ENCODE data around the gene KCP. TPM values are rescaled to one million over a fixed set of nuclear protein-coding genes. Genes with fewer than 3 reads are reported as not detected.

Gene KCP
- total RNA-seq, 1 experiment from 2014 or later, result 0.50 TPM

DNA sequence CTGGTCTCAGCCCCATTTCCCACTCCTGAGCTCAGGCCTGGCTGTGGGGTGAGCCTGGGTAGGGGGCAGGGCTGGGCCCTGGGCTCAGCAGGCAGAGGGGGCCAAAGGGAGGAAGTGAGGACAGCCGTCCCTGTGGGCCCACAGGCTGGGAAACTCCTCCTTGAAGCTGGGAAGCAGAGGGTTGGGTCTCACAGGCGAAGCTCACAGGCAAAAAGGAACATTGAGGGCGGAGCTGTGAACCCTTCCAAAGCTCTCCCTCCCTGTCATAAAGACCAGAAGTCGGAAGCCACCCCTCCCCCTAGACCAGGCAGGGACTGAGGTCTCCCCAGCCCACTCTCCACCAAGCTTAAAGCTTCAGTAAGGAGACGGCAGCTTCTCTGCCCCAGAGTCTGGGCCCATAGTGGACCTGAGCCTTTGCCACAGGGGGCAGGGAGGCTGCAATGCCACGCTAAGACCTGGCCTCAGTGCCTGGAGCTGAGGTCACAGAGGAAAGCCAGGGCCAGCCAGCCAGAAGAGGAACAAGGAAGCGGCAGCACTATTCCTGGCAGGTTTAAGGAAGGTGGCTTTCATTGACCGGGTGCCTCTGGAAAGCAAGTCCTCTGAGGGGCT, 1.0 kb upstream of the KCP start:
- no TSS peak for BruUV-seq (replicated peaks)
- no peaks in the 10 kb centered on the region for H3K9me3 Mint-ChIP-seq (ENCODE audit: unreplicated experiment)
- TF ChIP-seq, protein P1, sequence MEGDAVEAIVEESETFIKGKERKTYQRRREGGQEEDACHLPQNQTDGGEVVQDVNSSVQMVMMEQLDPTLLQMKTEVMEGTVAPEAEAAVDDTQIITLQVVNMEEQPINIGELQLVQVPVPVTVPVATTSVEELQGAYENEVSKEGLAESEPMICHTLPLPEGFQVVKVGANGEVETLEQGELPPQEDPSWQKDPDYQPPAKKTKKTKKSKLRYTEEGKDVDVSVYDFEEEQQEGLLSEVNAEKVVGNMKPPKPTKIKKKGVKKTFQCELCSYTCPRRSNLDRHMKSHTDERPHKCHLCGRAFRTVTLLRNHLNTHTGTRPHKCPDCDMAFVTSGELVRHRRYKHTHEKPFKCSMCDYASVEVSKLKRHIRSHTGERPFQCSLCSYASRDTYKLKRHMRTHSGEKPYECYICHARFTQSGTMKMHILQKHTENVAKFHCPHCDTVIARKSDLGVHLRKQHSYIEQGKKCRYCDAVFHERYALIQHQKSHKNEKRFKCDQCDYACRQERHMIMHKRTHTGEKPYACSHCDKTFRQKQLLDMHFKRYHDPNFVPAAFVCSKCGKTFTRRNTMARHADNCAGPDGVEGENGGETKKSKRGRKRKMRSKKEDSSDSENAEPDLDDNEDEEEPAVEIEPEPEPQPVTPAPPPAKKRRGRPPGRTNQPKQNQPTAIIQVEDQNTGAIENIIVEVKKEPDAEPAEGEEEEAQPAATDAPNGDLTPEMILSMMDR (IDR thresholded peaks at IDR 0.05; ENCODE audit: insufficient read depth in 1 of 2, low read depth in 1 of 2, low read length in 1 of 2, severe bottlenecking in 1 of 2, unreplicated experiment in 1 of 2), result no peak
- Histone ChIP-seq H3K4me3 (ENCODE audit: low read depth, low read length) (no peak overlapping the region), H3K36me3 (ENCODE audit: control insufficient read depth, insufficient read depth, low read length) (no peaks in the 10 kb centered on the region), H3K4me1 (no peaks in the 10 kb centered on the region), H3K9me3 (no peaks in the 10 kb centered on the region), H3K27me3 (replicated peaks; ENCODE audit: control insufficient read depth, insufficient read depth, low read length) (no peaks in the 10 kb centered on the region)
- DNase-seq, result peak in 1 of 2 experiments; percentile 45
- no peaks in the 10 kb centered on the region for H3K36me3 Mint-ChIP-seq (ENCODE audit: insufficient read depth, unreplicated experiment)
- peaks cover 6% of the 10 kb centered on the region for H3K4me1 Mint-ChIP-seq (ENCODE audit: low read depth, unreplicated experiment)
- POLR2A ChIA-PET, result no interaction called here
- no peak overlapping the region for H3K27ac Mint-ChIP-seq (ENCODE audit: unreplicated experiment)
- intact Hi-C loops (cut with micrococcal nuclease; ENCODE audit: unreplicated experiment), result no loop called here
- H3K4me3 Mint-ChIP-seq (ENCODE audit: unreplicated experiment), result no peak overlapping the region
- CTCF ChIA-PET, result interaction anchor here (0.5 to 0.8 kb wide), 2 partner anchors 180 to 497 kb away, joined by 3 to 5 read pairs; no protein-coding TSS in a partner anchor
- H3K27me3 Mint-ChIP-seq (ENCODE audit: insufficient read depth, unreplicated experiment), result no peaks in the 10 kb centered on the region

DNA sequence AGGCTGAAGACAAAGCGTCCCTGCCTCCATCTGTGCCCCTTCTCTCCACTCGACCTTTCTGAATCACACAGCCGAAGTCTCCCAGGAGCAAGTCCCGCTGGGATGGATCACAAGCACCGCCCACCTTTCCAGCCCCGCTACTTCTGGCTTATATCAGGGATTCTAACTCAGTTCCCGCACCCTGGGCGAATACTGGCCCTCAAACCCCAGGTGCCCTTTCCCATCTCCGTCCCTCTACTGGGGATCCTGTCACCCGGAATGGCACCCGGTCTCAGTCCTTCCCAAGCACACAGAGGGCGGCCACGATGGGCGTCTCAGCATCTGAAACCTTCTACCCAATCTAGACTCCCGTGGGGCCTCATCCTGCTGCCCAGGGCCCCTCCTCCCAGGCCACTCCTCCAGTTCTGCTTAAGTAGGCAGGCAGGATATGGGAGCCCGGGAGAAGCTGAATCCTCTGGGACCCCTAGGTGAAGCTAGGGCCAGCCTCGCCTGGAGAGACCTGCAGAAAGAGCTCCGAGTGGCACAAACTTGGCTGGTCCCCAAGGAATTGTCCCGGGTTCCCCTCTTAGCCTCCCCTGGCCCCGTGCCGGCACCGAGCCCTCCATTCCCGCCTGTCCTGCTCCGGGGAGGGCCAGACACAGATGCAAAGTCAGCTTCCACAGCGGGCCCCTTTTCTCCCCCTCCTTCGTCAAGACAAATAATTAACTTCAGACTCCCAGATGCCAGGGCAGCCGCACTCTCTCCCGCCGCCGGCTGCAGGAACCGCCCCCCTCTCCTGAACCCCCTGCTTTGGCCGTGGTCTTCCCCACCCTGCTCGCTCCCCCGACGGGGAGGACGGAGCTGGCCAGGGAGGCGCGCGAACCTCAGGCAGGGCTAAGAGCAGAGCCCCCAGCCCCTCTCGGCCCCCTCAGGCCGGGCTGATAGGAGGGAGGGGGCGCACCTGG, 612 bp downstream of the KCP start:
- Mint-ChIP-seq H3K4me3 (ENCODE audit: unreplicated experiment) (no peak overlapping the region), H3K27ac (ENCODE audit: unreplicated experiment) (no peak overlapping the region), H3K9me3 (ENCODE audit: unreplicated experiment) (no peaks in the 10 kb centered on the region), H3K36me3 (ENCODE audit: insufficient read depth, unreplicated experiment) (no peaks in the 10 kb centered on the region), H3K27me3 (ENCODE audit: insufficient read depth, unreplicated experiment) (no peaks in the 10 kb centered on the region), H3K4me1 (ENCODE audit: low read depth, unreplicated experiment) (peaks cover 6% of the 10 kb centered on the region)
- Histone ChIP-seq H3K36me3 (ENCODE audit: control insufficient read depth, insufficient read depth, low read length) (no peaks in the 10 kb centered on the region), H3K4me1 (no peaks in the 10 kb centered on the region), H3K9me3 (no peaks in the 10 kb centered on the region), H3K4me3 (ENCODE audit: low read depth, low read length) (no peak overlapping the region), H3K27me3 (replicated peaks; ENCODE audit: control insufficient read depth, insufficient read depth, low read length) (no peaks in the 10 kb centered on the region)
- POLR2A ChIA-PET, result no interaction called here
- intact Hi-C loops (cut with micrococcal nuclease; ENCODE audit: unreplicated experiment), result no loop called here
- CTCF ChIA-PET, result interaction anchor here (0.5 kb wide), 1 partner anchor 38 kb away, joined by 3 read pairs; no protein-coding TSS in a partner anchor
- peak in 1 of 2 experiments; percentile 30 for DNase-seq
- no TSS peak for BruUV-seq (replicated peaks)
- TF ChIP-seq, protein P1 (IDR thresholded peaks at IDR 0.05; ENCODE audit: insufficient read depth in 1 of 2, low read depth in 1 of 2, low read length in 1 of 2, severe bottlenecking in 1 of 2, unreplicated experiment in 1 of 2), result no peak

GRCh38 chr7:128908750-128909624, 1.5 kb downstream of the KCP start:
- Histone ChIP-seq H3K36me3 (ENCODE audit: control insufficient read depth, insufficient read depth, low read length) (no peaks in the 10 kb centered on the region), H3K9me3 (no peaks in the 10 kb centered on the region), H3K4me1 (no peaks in the 10 kb centered on the region), H3K27me3 (replicated peaks; ENCODE audit: control insufficient read depth, insufficient read depth, low read length) (no peaks in the 10 kb centered on the region), H3K4me3 (ENCODE audit: low read depth, low read length) (no peak overlapping the region)
- TF ChIP-seq, protein P1 (IDR thresholded peaks at IDR 0.05; ENCODE audit: insufficient read depth in 1 of 2, low read depth in 1 of 2, low read length in 1 of 2, severe bottlenecking in 1 of 2, unreplicated experiment in 1 of 2), result no peak
- Mint-ChIP-seq H3K4me3 (ENCODE audit: unreplicated experiment) (no peak overlapping the region), H3K27me3 (ENCODE audit: insufficient read depth, unreplicated experiment) (no peaks in the 10 kb centered on the region), H3K4me1 (ENCODE audit: low read depth, unreplicated experiment) (peaks cover 6% of the 10 kb centered on the region), H3K27ac (ENCODE audit: unreplicated experiment) (no peak overlapping the region), H3K9me3 (ENCODE audit: unreplicated experiment) (no peaks in the 10 kb centered on the region), H3K36me3 (ENCODE audit: insufficient read depth, unreplicated experiment) (no peaks in the 10 kb centered on the region)
- POLR2A ChIA-PET, result interaction anchor here (0.6 kb wide), 1 partner anchor 455 kb away, joined by 3 read pairs; no protein-coding TSS in a partner anchor
- CTCF ChIA-PET, result no interaction called here
- peak in 1 of 2 experiments; percentile 16 for DNase-seq
- intact Hi-C loops (cut with micrococcal nuclease; ENCODE audit: unreplicated experiment), result no loop called here
- no TSS peak for BruUV-seq (replicated peaks)

All from Caco-2 (cell line).